Measurements from ENCODE around the gene MYLK.
"Not testable (repeated sequence)": the region's sequence is repeated elsewhere in the genome, so short reads cannot be mapped to it uniquely, and the experiment has no call there.

Gene MYLK

GRCh38 chr3:123605789-123606234 lies 278.3 kb downstream of the MYLK start:
- TF ChIP-seq CTCF (IDR thresholded peaks at IDR 0.05; ENCODE audit: extremely low read depth, missing control alignments): no peak
- peak; percentile 42 for DNase-seq (ENCODE audit: low spot score)

DNA sequence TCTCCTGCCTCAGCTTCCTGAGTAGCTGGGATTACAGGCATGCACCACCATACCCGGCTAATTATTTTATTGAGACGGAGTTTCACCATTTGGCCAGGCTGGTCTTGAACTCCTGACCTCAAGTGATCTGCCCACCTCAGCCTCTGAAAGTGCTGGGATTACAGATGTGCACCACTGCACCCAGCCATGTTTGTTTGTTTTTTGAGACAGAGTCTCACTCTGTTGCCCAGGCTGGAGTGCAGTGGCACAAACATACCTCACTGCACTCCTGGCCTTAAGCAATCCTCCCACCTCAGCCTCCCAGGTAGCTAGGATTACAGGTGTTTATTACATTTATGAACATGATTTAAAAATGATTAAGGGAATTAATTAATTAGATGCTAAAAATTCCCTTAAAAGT lies 281.0 kb downstream of the MYLK start:
- not testable (repeated sequence) for DNase-seq (ENCODE audit: low spot score)

- DNase-seq (ENCODE audit: low spot score): no peak
- TF ChIP-seq CTCF (IDR thresholded peaks at IDR 0.05; ENCODE audit: extremely low read depth, missing control alignments): no peak
These were observed 281.8 kb downstream of the MYLK start for GRCh38 chr3:123602325-123602724.

GRCh38 chr3:123600863-123601262 lies 283.3 kb downstream of the MYLK start:
- DNase-seq (ENCODE audit: low spot score): not testable (repeated sequence)

GRCh38 chr3:123597561-123597960 lies 286.6 kb downstream of the MYLK start:
- no peak for TF ChIP-seq CTCF (IDR thresholded peaks at IDR 0.05; ENCODE audit: extremely low read depth, missing control alignments)
- no peak for DNase-seq (ENCODE audit: low spot score)

- TF ChIP-seq CTCF (IDR thresholded peaks at IDR 0.05; ENCODE audit: extremely low read depth, missing control alignments): no peak
- DNase-seq (ENCODE audit: low spot score): no peak
These were observed 288.5 kb downstream of the MYLK start for GRCh38 chr3:123595396-123596180.

- no peak for DNase-seq (ENCODE audit: low spot score)
- TF ChIP-seq CTCF (IDR thresholded peaks at IDR 0.05; ENCODE audit: extremely low read depth, missing control alignments): no peak
These were observed 290.8 kb downstream of the MYLK start for GRCh38 chr3:123593381-123593780.

DNA sequence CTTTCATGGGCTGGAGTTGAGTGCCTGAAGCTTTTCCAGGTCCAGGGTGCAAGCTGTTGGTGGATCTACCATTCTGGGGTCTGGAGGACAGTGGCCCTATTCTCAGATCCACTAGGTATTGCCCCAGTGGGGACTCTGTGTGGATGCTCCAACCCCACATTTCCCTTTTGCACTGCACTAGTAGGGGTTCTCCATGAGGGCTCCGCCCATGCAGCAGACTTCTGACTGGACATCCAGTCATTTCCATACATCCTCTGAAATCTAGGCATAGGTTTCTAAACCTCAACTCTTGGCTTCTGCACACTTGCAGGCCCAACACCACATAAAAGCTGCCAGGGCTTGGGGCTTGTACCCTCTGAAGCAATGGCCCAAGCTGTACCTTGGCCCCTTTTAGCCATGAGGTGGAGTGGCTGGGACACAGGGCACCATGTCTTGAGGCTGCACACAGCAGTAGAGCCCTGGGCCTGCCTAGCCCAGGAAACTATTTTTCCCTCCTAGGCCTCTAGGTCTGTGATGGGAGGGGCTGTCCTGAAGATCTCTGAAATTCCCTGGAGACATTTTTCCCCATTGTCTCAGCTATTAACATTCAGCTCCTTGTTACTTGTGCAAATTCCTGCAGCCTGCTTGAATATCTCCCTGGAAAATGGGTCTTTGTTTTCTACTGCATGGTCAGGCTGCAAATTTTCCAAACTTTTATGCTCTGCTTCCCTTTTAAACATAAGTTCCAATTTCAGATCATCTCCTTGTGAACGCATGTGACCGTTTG lies 293.3 kb downstream of the MYLK start:
- no peak for DNase-seq (ENCODE audit: low spot score)
- no peak for TF ChIP-seq CTCF (IDR thresholded peaks at IDR 0.05; ENCODE audit: extremely low read depth, missing control alignments)

Data from GM20000 (cell line).